ENCODE measurements around the gene WNT5A.

GRCh38 chr3:55471522-55472280 is 15.4 kb downstream of the WNT5A start:
- TF ChIP-seq, protein P1, sequence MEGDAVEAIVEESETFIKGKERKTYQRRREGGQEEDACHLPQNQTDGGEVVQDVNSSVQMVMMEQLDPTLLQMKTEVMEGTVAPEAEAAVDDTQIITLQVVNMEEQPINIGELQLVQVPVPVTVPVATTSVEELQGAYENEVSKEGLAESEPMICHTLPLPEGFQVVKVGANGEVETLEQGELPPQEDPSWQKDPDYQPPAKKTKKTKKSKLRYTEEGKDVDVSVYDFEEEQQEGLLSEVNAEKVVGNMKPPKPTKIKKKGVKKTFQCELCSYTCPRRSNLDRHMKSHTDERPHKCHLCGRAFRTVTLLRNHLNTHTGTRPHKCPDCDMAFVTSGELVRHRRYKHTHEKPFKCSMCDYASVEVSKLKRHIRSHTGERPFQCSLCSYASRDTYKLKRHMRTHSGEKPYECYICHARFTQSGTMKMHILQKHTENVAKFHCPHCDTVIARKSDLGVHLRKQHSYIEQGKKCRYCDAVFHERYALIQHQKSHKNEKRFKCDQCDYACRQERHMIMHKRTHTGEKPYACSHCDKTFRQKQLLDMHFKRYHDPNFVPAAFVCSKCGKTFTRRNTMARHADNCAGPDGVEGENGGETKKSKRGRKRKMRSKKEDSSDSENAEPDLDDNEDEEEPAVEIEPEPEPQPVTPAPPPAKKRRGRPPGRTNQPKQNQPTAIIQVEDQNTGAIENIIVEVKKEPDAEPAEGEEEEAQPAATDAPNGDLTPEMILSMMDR (tag by site-specific recombination; IDR thresholded peaks at IDR 0.05), result no peak
- TF ChIP-seq SCRT2 (tag by site-specific recombination; IDR thresholded peaks at IDR 0.05) (no peak), ZNF629 (tag by site-specific recombination; IDR thresholded peaks at IDR 0.05) (no peak), ZBTB7A (tag by site-specific recombination; IDR thresholded peaks at IDR 0.05; ENCODE audit: low read depth) (no peak), INSM2 (tag by site-specific recombination; IDR thresholded peaks at IDR 0.05) (no peak), ZNF510 (tag by site-specific recombination; IDR thresholded peaks at IDR 0.05; ENCODE audit: insufficient replicate concordance) (no peak), ZNF280C (tag by site-specific recombination; IDR thresholded peaks at IDR 0.05) (no peak), YY1 (tag by site-specific recombination; IDR thresholded peaks at IDR 0.05) (no peak), KLF16 (tag by site-specific recombination; IDR thresholded peaks at IDR 0.05) (no peak), ZSCAN18 (tag by site-specific recombination; IDR thresholded peaks at IDR 0.05) (no peak), HOXC10 (CRISPR knock-in tag; IDR thresholded peaks at IDR 0.05) (no peak), ZNF366 (tag by site-specific recombination; conservative IDR thresholded peaks at IDR 0.05) (no peak)

Measured in HEK293 (cell line).